ENCODE data around the gene TRIP10. TPM values are rescaled to one million over a fixed set of nuclear protein-coding genes. Genes with fewer than 3 reads are reported as not detected.

Gene TRIP10
- total and polyA plus RNA-seq, 2 donors (not counting 1 experiment from before 2014, with no cell fraction given) = 32.3 to 35.3 TPM

DNA sequence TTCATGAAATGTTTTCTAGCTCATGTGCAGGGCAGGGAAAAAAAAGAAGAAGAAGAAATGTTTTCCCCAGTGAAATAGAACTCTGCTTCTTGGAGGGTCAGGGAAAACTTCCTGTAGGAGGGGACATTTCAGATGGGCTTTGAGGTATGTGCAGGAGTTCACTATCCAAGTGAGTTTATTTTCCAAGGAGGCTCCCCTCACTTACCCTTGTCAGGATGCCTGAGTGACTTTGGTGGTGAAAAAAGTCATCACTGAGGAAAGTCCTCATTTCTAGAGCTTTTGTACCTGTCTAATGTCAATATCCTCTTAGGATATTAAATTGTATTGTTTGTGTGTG is 18.4 kb upstream of the TRIP10 start:
- Histone ChIP-seq H3K27ac (ENCODE audit: insufficient read depth, low read length) (no peak overlapping the region), H3K79me2 (ENCODE audit: control insufficient read depth, insufficient read depth, low read length) (no peaks in the 10 kb centered on the region), H4K20me1 (ENCODE audit: control insufficient read depth, extremely low read depth, insufficient read depth, low read length) (no peaks in the 10 kb centered on the region), H3K27me3 (ENCODE audit: control insufficient read depth, insufficient read depth, low read length) (no peaks in the 10 kb centered on the region), H3K4me2 (ENCODE audit: extremely low read depth, insufficient read depth, low read length) (no peak overlapping the region), H3K9ac (ENCODE audit: insufficient read depth, low read length) (no peak overlapping the region), H3K4me3 (replicated peaks in 1 of 4; ENCODE audit: control extremely low read depth in 1 of 4, insufficient read depth in 1 of 4, low read depth in 3 of 4, low read length in 4 of 4) (no peak overlapping the region), H3K36me3 (ENCODE audit: control insufficient read depth, insufficient read depth, low read length) (no peaks in the 10 kb centered on the region), H3K9me3 (ENCODE audit: control insufficient read depth, insufficient read depth, low read depth, low read length) (no peaks in the 10 kb centered on the region), H3K4me1 (ENCODE audit: control insufficient read depth, extremely low read depth, insufficient read depth, low read length) (no peaks in the 10 kb centered on the region), H2AFZ (ENCODE audit: low read length) (no peak overlapping the region)
- TF ChIP-seq, protein P1, sequence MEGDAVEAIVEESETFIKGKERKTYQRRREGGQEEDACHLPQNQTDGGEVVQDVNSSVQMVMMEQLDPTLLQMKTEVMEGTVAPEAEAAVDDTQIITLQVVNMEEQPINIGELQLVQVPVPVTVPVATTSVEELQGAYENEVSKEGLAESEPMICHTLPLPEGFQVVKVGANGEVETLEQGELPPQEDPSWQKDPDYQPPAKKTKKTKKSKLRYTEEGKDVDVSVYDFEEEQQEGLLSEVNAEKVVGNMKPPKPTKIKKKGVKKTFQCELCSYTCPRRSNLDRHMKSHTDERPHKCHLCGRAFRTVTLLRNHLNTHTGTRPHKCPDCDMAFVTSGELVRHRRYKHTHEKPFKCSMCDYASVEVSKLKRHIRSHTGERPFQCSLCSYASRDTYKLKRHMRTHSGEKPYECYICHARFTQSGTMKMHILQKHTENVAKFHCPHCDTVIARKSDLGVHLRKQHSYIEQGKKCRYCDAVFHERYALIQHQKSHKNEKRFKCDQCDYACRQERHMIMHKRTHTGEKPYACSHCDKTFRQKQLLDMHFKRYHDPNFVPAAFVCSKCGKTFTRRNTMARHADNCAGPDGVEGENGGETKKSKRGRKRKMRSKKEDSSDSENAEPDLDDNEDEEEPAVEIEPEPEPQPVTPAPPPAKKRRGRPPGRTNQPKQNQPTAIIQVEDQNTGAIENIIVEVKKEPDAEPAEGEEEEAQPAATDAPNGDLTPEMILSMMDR (conservative IDR thresholded peaks at IDR 0.05 in 1 of 2, IDR thresholded peaks at IDR 0.05 in 1 of 2; ENCODE audit: low read depth in 1 of 2, low read length in 2 of 2) = no peak
- TF ChIP-seq EZH2 (IDR thresholded peaks at IDR 0.05; ENCODE audit: low read length, missing control alignments) = no peak
- DNase-seq (ENCODE audit: low read depth in 2 of 2) = no peak

DNA sequence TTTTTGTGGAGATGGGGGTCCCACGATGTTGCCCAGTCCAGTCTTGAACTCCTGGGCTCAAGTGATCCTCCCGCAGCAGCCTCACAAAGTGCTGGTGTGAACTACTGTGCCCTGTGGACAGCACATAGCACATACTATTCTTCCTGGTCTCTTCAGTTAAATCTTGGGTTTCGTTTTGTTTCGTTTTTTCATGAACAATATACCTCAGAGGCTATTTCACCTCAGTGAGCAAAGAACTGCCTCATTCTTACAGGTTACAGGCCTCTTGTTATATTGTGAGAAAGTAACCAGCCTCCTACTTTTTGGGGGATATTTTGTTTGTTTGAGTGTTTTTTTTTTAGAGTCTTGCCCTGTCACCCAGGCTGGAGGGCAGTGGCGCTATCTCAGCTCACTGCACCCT is 17.7 kb upstream of the TRIP10 start:
- H3K79me2 ChIP-seq (ENCODE audit: control insufficient read depth, insufficient read depth, low read length) = no peaks in the 10 kb centered on the region
- no peak for DNase-seq (ENCODE audit: low read depth in 2 of 2)
- H3K4me2 ChIP-seq (ENCODE audit: extremely low read depth, insufficient read depth, low read length) = no peak overlapping the region
- no peak for TF ChIP-seq EZH2 (IDR thresholded peaks at IDR 0.05; ENCODE audit: low read length, missing control alignments)
- TF ChIP-seq, protein P1 (conservative IDR thresholded peaks at IDR 0.05 in 1 of 2, IDR thresholded peaks at IDR 0.05 in 1 of 2; ENCODE audit: low read depth in 1 of 2, low read length in 2 of 2) = no peak
- H3K9ac ChIP-seq (ENCODE audit: insufficient read depth, low read length) = no peak overlapping the region
- no peaks in the 10 kb centered on the region for H3K9me3 ChIP-seq (ENCODE audit: control insufficient read depth, insufficient read depth, low read depth, low read length)
- no peaks in the 10 kb centered on the region for H4K20me1 ChIP-seq (ENCODE audit: control insufficient read depth, extremely low read depth, insufficient read depth, low read length)
- H2AFZ ChIP-seq (ENCODE audit: low read length) = no peak overlapping the region
- H3K4me1 ChIP-seq (ENCODE audit: control insufficient read depth, extremely low read depth, insufficient read depth, low read length) = no peaks in the 10 kb centered on the region
- no peaks in the 10 kb centered on the region for H3K36me3 ChIP-seq (ENCODE audit: control insufficient read depth, insufficient read depth, low read length)
- no peaks in the 10 kb centered on the region for H3K27me3 ChIP-seq (ENCODE audit: control insufficient read depth, insufficient read depth, low read length)
- no peak overlapping the region for H3K27ac ChIP-seq (ENCODE audit: insufficient read depth, low read length)
- no peak overlapping the region for H3K4me3 ChIP-seq (replicated peaks in 1 of 4; ENCODE audit: control extremely low read depth in 1 of 4, insufficient read depth in 1 of 4, low read depth in 3 of 4, low read length in 4 of 4)

DNA sequence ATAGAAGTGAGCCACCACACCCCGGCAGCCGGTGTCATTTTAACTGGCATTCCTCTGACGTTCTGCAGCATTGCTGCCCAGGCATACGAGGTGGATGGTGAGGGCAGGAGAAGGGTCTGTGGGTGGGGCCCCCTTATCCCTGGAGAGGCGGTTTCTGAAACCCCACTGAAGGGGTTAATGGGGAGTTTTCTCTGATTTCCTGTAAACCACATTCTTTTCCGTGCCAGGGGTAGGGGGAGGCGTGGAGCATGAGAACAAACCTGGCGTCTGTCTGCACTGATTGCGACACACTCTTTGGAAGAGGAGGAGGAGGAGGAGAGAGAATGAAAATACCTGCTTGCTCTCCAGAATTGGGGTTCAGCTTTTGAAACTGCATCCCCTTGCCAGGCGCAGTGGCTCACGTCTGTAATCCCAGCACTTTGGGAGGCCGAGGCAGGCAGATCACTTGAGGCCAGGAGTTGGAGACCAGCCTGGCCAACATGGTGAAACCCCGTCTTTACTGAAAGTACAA is 16.3 kb upstream of the TRIP10 start:
- H3K4me3 ChIP-seq (replicated peaks in 1 of 4; ENCODE audit: control extremely low read depth in 1 of 4, insufficient read depth in 1 of 4, low read depth in 3 of 4, low read length in 4 of 4) = no peak overlapping the region
- H4K20me1 ChIP-seq (ENCODE audit: control insufficient read depth, extremely low read depth, insufficient read depth, low read length) = no peaks in the 10 kb centered on the region
- no peaks in the 10 kb centered on the region for H3K9me3 ChIP-seq (ENCODE audit: control insufficient read depth, insufficient read depth, low read depth, low read length)
- no peaks in the 10 kb centered on the region for H3K79me2 ChIP-seq (ENCODE audit: control insufficient read depth, insufficient read depth, low read length)
- no peak overlapping the region for H3K4me2 ChIP-seq (ENCODE audit: extremely low read depth, insufficient read depth, low read length)
- no peak overlapping the region for H2AFZ ChIP-seq (ENCODE audit: low read length)
- no peaks in the 10 kb centered on the region for H3K27me3 ChIP-seq (ENCODE audit: control insufficient read depth, insufficient read depth, low read length)
- H3K36me3 ChIP-seq (ENCODE audit: control insufficient read depth, insufficient read depth, low read length) = no peaks in the 10 kb centered on the region
- H3K9ac ChIP-seq (ENCODE audit: insufficient read depth, low read length) = no peak overlapping the region
- TF ChIP-seq, protein P1 (conservative IDR thresholded peaks at IDR 0.05 in 1 of 2, IDR thresholded peaks at IDR 0.05 in 1 of 2; ENCODE audit: low read depth in 1 of 2, low read length in 2 of 2) = no peak
- no peak for TF ChIP-seq EZH2 (IDR thresholded peaks at IDR 0.05; ENCODE audit: low read length, missing control alignments)
- H3K4me1 ChIP-seq (ENCODE audit: control insufficient read depth, extremely low read depth, insufficient read depth, low read length) = no peaks in the 10 kb centered on the region
- H3K27ac ChIP-seq (ENCODE audit: insufficient read depth, low read length) = no peak overlapping the region
- peak; percentile 22 to 52 for DNase-seq (ENCODE audit: low read depth in 2 of 2)

All from fibroblast of lung (primary cell).